ENCODE measurements around the gene CYYR1. TPM values are rescaled to one million over a fixed set of nuclear protein-coding genes. Genes with fewer than 3 reads are reported as not detected.

CYYR1 gene
- total and polyA plus RNA-seq, 4 donors = 1.9 to 3.4 (median 2.2) TPM

- no peak overlapping the region for H3K9ac ChIP-seq (ENCODE audit: low read depth in 1 of 2, low read length in 2 of 2)
- H3K27me3 ChIP-seq (ENCODE audit: control insufficient read depth in 4 of 4, insufficient read depth in 4 of 4, low read length in 3 of 4) = peaks cover 0 to 2% (median 0%) of the 10 kb centered on the region in 4 donors
- 38% methylated on average over 1 of the region's 1 CpG for WGBS
- H3K9me3 ChIP-seq (ENCODE audit: control insufficient read depth in 4 of 4, low read length in 3 of 4) = no peaks in the 10 kb centered on the region
- no peaks in the 10 kb centered on the region for H3K36me3 ChIP-seq (ENCODE audit: control insufficient read depth in 4 of 4, insufficient read depth in 3 of 4, low read depth in 1 of 4, low read length in 3 of 4)
- no peak overlapping the region for H3K27ac ChIP-seq (ENCODE audit: low read depth in 1 of 2, low read length in 2 of 2)
- H3K4me3 ChIP-seq (ENCODE audit: low read depth in 1 of 3, low read length in 3 of 3) = no peak overlapping the region
- TF ChIP-seq EGR1 (IDR thresholded peaks at IDR 0.05; ENCODE audit: low read depth in 2 of 2) (no peak), HNF4A (conservative IDR thresholded peaks at IDR 0.05) (no peak), FOXA2 (IDR thresholded peaks at IDR 0.05) (no peak), CTCF (IDR thresholded peaks at IDR 0.05; ENCODE audit: low read depth, low read length, missing input control) (no peak), RAD21 (IDR thresholded peaks at IDR 0.05) (no peak), ZBTB33 (IDR thresholded peaks at IDR 0.05) (no peak), TAF1 (conservative IDR thresholded peaks at IDR 0.05) (no peak), JUND (IDR thresholded peaks at IDR 0.05) (no peak), YY1 (IDR thresholded peaks at IDR 0.05) (no peak), GABPA (IDR thresholded peaks at IDR 0.05 in 1 of 2, conservative IDR thresholded peaks at IDR 0.05 in 1 of 2) (no peak), NR2F2 (IDR thresholded peaks at IDR 0.05) (no peak), FOXA1 (IDR thresholded peaks at IDR 0.05) (no peak), ATF3 (IDR thresholded peaks at IDR 0.05) (no peak), SP1 (IDR thresholded peaks at IDR 0.05) (no peak), REST (IDR thresholded peaks at IDR 0.05) (no peak), HNF4G (IDR thresholded peaks at IDR 0.05) (no peak), RXRA (IDR thresholded peaks at IDR 0.05) (no peak), MAX (IDR thresholded peaks at IDR 0.05) (no peak)
- DNase-seq (ENCODE audit: low spot score) = no peak
- H3K4me1 ChIP-seq (ENCODE audit: control insufficient read depth in 4 of 4, insufficient read depth in 4 of 4, low read length in 3 of 4) = no peaks in the 10 kb centered on the region
These were observed 129.8 kb downstream of the CYYR1 start for GRCh38 chr21:26443291-26443690.

Measured in liver (tissue), 9 donors.